Gastrocnemius medialis (tissue), 4 donors: ENCODE results near the gene BLOC1S4. TPM values are rescaled to one million over a fixed set of nuclear protein-coding genes. Genes with fewer than 3 reads are reported as not detected.
A peak's percentile ranks its signal among the peaks of the same experiment; 100 is the strongest.
"Not testable (repeated sequence)": the region's sequence is repeated elsewhere in the genome, so short reads cannot be mapped to it uniquely, and the experiment has no call there.

ENCODE experiments used
- ATAC-seq, 2 donors: fragments of 150-250 bp; one replicate each; pipeline ENCODE4 v1.9.1; 2016
- DNase-seq, 2 donors: peaks; one replicate each; pipeline ENCODE4 v3.0.0-alpha.2; 2019
- H3K27ac ChIP-seq, 4 donors: fragments of 200-600 bp; sonication (generic); 1 replicate in 1 of 4; 2 replicates in 3 of 4; pipeline ENCODE4 v1.5.1; 2016 to 2018; ENCODE audit warnings: mild to moderate bottlenecking in 2 of 4, moderate library complexity in 1 of 4
- H3K27me3 ChIP-seq, 3 donors: fragments of 200-600 bp; sonication (generic) in 2 of 3; 1 replicate in 1 of 3; 2 replicates in 2 of 3; pipeline versions ENCODE4 v1.5.1 to v1.6.0; 2016 to 2019; ENCODE audit warnings: mild to moderate bottlenecking in 1 of 3, moderate library complexity in 1 of 3
- H3K36me3 ChIP-seq, 2 donors: fragments of 200-600 bp; sonication (generic) in 1 of 2; one replicate each; pipeline ENCODE4 v1.5.1; 2017 to 2018
- H3K4me1 ChIP-seq, 2 donors: fragments of 200-600 bp; sonication (generic) in 1 of 2; one replicate each; pipeline ENCODE4 v1.5.1; 2016 to 2017; ENCODE audit warnings: mild to moderate bottlenecking in 2 of 2
- H3K4me3 ChIP-seq, 4 donors: fragments of 200-600 bp; sonication (generic) in 3 of 4; 1 replicate in 1 of 4; 2 replicates in 3 of 4; pipeline ENCODE4 v1.5.1; 2016 to 2019; ENCODE audit warnings: mild to moderate bottlenecking in 2 of 4
- H3K9me3 ChIP-seq, 3 donors: fragments of 200-600 bp; sonication (generic) in 2 of 3; 1 replicate in 1 of 3; 2 replicates in 2 of 3; pipeline ENCODE4 v1.5.1; 2016 to 2019
- POLR2A ChIP-seq, 2 donors: fragments of 450-650 bp; IDR thresholded peaks; one replicate each; pipeline ENCODE4 v1.6.1; 2017; ENCODE audit warnings: antibody characterized with exemption in 2 of 2, mild to moderate bottlenecking in 2 of 2, moderate library complexity in 2 of 2
- in situ Hi-C, 4 donors: fragments of 200-750 bp; cut with MboI; loops; one replicate each; pipeline versions ENCODE4 v1.15.0 to v1.8.0; 2017; ENCODE audit warnings: low sequenced_read_pairs in 4 of 4
- intact Hi-C: fragments of 100-400 bp; cut with DNase I; formaldehyde crosslinking; loops from one replicate; pipeline ENCODE4 v1.15.1; 2023; ENCODE audit warnings: low total_unique reads
- total RNA-seq, 4 donors: library from RNA; depleted of rRNA; stranded (reverse); fragments of >200 nt; gene quantifications; one replicate each; pipeline versions ENCODE4 v1.1.0 to v1.2.3, GENCODE V29; 2016
- TF ChIP-seq, protein P1 (sequence below), 5 experiments: fragments of 450-650 bp in 3 of 5; fragments of 200-600 bp in 2 of 5; sonication (generic) in 2 of 5; IDR thresholded peaks in 4 of 5; conservative IDR thresholded peaks in 1 of 5; 1 replicate in 4 of 5; 2 replicates in 1 of 5; pipeline ENCODE4 v1.5.1; 2016 to 2019; ENCODE audit warnings: antibody characterized with exemption in 5 of 5, mild to moderate bottlenecking in 3 of 5, moderate library complexity in 3 of 5

The BLOC1S4 gene
- total RNA-seq, 4 donors from 2014 or later = 15.7 to 25.7 (median 22.3) TPM

DNA sequence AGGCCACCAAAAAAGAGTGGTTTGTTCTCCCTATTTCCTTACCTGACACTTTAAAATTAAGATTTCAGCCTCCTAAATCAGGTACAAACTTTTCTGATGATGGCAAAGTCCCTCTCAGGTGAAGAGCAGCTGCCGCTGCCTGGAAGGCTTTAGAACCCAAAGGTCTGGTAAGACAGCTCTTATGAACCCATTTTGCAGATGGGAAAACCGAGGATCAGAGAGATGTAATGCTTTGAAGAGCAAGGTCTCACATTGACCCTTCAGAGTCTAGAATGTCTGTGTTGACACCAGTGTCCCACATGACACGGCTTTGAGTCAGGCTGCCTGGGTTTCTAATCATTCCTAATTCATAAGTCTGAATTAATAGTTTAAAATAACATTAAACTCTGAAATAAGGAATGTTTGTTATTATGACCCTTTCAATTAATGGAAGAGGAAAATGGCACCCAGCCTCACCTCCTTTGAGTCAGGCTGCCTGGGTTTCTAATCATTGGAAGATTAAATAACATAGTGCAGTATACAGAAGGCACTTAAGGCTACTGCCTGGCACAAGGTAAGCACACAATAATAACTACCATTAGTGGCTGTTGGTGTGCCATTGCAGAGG, 38.6 kb downstream of the BLOC1S4 start:
- in situ Hi-C loops = no loop called here
- TF ChIP-seq, protein P1, sequence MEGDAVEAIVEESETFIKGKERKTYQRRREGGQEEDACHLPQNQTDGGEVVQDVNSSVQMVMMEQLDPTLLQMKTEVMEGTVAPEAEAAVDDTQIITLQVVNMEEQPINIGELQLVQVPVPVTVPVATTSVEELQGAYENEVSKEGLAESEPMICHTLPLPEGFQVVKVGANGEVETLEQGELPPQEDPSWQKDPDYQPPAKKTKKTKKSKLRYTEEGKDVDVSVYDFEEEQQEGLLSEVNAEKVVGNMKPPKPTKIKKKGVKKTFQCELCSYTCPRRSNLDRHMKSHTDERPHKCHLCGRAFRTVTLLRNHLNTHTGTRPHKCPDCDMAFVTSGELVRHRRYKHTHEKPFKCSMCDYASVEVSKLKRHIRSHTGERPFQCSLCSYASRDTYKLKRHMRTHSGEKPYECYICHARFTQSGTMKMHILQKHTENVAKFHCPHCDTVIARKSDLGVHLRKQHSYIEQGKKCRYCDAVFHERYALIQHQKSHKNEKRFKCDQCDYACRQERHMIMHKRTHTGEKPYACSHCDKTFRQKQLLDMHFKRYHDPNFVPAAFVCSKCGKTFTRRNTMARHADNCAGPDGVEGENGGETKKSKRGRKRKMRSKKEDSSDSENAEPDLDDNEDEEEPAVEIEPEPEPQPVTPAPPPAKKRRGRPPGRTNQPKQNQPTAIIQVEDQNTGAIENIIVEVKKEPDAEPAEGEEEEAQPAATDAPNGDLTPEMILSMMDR (IDR thresholded peaks at IDR 0.05 in 4 of 5, conservative IDR thresholded peaks at IDR 0.05 in 1 of 5) = no peak
- no peak for TF ChIP-seq POLR2A (IDR thresholded peaks at IDR 0.05)

DNA sequence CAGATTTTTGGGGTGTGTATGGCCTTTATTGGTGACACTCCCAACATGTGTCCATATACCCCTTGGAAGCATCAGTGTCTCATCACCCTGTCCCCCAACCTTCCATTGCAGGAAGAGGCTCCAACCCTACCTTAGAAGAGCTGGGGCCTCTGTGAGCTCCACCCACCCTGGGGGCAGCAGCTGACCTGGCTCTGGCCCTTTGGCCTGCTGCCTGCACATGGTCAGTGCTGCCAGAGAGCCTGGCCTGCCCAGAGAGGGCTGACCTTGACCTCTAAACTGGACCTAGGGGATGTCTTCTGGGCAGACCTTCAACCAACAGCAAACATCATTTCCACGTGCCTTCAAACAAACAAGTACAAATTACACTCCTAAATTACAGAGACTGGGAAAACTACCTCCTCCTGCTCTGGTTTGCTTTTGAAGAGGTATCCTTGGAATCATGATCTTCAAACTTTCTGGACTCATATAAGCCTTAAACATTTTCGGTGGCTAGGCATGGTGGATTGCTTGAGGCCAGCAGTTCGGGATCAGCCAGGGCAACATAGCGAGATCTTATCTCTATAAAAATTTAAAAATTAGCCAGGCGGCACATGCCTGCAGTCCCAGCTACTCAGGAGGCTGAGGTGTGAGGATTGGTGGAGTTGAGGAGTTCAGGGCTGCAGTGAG, 39.2 kb downstream of the BLOC1S4 start:
- Histone ChIP-seq H3K9me3 (no peaks in the 10 kb centered on the region), H3K36me3 (no peaks in the 10 kb centered on the region), H3K27ac (no peak overlapping the region), H3K27me3 (no peaks in the 10 kb centered on the region), H3K4me3 (no peak overlapping the region), H3K4me1 (no peaks in the 10 kb centered on the region)
- ATAC-seq (no peak), DNase-seq (no peak)
- no peak for TF ChIP-seq POLR2A (IDR thresholded peaks at IDR 0.05)
- TF ChIP-seq, protein P1 (IDR thresholded peaks at IDR 0.05 in 4 of 5, conservative IDR thresholded peaks at IDR 0.05 in 1 of 5) = no peak
- in situ Hi-C loops = no loop called here
- intact Hi-C loops = no loop called here

More for the DNA sequence above, 38.6 kb downstream of the BLOC1S4 start:
- no peak for ATAC-seq
- no peak overlapping the region for H3K27ac ChIP-seq
- H3K9me3 ChIP-seq = no peaks in the 10 kb centered on the region
- no peak overlapping the region for H3K4me3 ChIP-seq
- DNase-seq = no peak
- no peaks in the 10 kb centered on the region for H3K36me3 ChIP-seq
- peaks cover 4% of the 10 kb centered on the region in 2 donors for H3K4me1 ChIP-seq
- H3K27me3 ChIP-seq = no peaks in the 10 kb centered on the region
- intact Hi-C loops = no loop called here

DNA sequence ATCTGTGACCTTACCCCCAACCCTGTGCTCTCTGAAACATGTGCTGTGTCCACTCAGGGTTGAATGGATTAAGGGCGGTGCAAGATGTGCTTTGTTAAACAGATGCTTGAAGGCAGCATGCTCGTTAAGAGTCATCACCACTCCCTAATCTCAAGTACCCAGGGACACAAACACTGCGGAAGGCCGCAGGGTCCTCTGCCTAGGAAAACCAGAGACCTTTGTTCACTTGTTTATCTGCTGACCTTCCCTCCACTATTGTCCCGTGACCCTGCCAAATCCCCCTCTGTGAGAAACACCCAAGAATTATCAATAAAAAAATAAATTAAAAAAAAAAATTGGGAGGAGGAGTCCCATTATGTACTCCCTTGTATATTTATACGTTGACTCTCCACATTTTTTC, 40.4 kb downstream of the BLOC1S4 start:
- intact Hi-C loops, H3K36me3 ChIP-seq, H3K4me1 ChIP-seq, H3K27me3 ChIP-seq, DNase-seq, ATAC-seq, in situ Hi-C loops, H3K4me3 ChIP-seq, H3K9me3 ChIP-seq, H3K27ac ChIP-seq: not testable (repeated sequence)

DNA sequence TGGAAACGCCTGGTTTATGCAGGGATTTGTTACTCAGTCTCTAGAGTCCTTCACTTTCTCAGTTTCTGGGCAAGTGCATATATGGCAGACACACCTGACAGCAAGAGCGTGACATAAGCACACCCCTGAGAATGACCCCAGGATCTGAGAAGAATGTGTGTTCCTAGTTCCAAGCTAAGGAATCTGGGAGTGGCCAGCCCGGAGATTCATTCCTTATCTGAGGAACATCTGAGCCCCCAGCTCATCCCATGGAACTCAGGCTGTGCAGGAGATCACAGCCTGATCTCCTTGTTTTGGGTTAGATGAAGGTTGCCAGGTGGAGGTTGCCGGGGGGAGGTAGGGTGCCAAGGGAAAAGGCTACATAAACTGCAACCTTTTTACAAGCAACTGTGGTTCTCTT, 42.8 kb downstream of the BLOC1S4 start:
- no peak for TF ChIP-seq POLR2A (IDR thresholded peaks at IDR 0.05)
- TF ChIP-seq, protein P1 (IDR thresholded peaks at IDR 0.05 in 4 of 5, conservative IDR thresholded peaks at IDR 0.05 in 1 of 5) = no peak
- no peaks in the 10 kb centered on the region for H3K4me1 ChIP-seq
- no peaks in the 10 kb centered on the region for H3K27me3 ChIP-seq
- ATAC-seq (no peak), DNase-seq (no peak)
- intact Hi-C loops = no loop called here
- no peak overlapping the region for H3K4me3 ChIP-seq
- in situ Hi-C loops = no loop called here
- H3K9me3 ChIP-seq = no peaks in the 10 kb centered on the region
- H3K36me3 ChIP-seq = no peaks in the 10 kb centered on the region
- H3K27ac ChIP-seq = no peak overlapping the region

DNA sequence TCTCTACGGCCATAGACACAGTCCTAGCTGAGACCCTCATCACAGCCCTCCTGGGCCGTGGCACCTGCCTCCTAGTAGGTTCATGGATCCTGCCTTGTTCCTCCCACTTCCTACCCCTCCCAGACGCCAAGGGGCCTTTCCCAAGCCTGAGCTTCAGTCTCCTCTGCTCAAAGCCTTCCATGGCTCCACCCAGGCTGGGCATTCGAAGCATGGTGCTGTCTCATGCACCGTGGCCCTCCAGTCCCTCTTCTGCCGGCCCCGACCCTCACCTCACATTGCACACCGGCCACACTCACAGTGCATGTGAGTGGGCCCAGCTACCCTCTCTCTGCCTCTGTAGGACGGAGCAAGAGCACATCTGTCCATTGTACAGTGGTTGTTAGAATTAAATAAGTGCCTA, 44.9 kb downstream of the BLOC1S4 start:
- ATAC-seq = no peak
- Histone ChIP-seq H3K4me1 (no peaks in the 10 kb centered on the region), H3K27ac (no peak overlapping the region), H3K27me3 (no peaks in the 10 kb centered on the region), H3K36me3 (no peaks in the 10 kb centered on the region), H3K9me3 (no peaks in the 10 kb centered on the region), H3K4me3 (no peak overlapping the region)
- in situ Hi-C loops (no loop called here), intact Hi-C loops (no loop called here)
- no peak for TF ChIP-seq POLR2A (IDR thresholded peaks at IDR 0.05)
- TF ChIP-seq, protein P1 (IDR thresholded peaks at IDR 0.05 in 4 of 5, conservative IDR thresholded peaks at IDR 0.05 in 1 of 5) = no peak
- peak in 1 of 2 donors; percentile 5 for DNase-seq
